Measurements from ENCODE around the gene SORCS3. TPM values are rescaled to one million over a fixed set of nuclear protein-coding genes. Genes with fewer than 3 reads are reported as not detected.

SORCS3 gene
- total RNA-seq, 1 experiment from 2014 or later = 0.04 TPM

DNA sequence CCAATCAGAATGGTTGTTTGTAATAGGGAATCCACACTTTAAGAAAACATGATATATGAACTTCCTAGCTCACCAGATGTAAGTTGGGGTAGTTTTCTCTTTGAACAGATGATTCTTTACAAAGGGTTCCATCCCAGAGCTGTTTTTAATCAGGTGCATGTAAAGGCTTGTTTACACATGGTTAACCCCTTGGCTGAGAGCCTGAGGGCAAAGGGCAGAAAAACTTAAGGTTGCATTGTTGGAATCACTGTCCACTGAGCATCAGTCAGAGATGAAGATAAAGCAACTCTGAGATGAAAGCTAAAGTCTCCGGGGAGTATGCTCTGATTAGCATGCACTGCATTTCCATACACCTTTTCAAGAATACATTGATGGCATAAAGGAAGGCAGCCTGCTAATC lies 518.2 kb downstream of the SORCS3 start:
- Histone ChIP-seq H3K4me2 (ENCODE audit: insufficient read depth, insufficient read length, low read length) (no peak overlapping the region), H3K23ac (ENCODE audit: insufficient read length, low read depth, low read length) (no peak overlapping the region), H3K27me3 (ENCODE audit: insufficient read depth, low read length) (no peaks in the 10 kb centered on the region), H3K79me2 (ENCODE audit: insufficient read depth, low read length) (no peaks in the 10 kb centered on the region), H3K9ac (ENCODE audit: extremely low read depth, insufficient read length, low read length) (no peak overlapping the region), H3K79me1 (ENCODE audit: insufficient read depth, low read depth, low read length, poor library complexity, severe bottlenecking) (no peaks in the 10 kb centered on the region), H4K5ac (ENCODE audit: insufficient read length, low read depth, low read length) (no peak overlapping the region), H3T11ph (ENCODE audit: low read length) (no peak overlapping the region), H2AK5ac (ENCODE audit: insufficient read length, low read length) (no peak overlapping the region), H3K56ac (ENCODE audit: insufficient read length, low read depth, low read length) (no peak overlapping the region), H2BK15ac (ENCODE audit: low read depth, low read length) (no peak overlapping the region), H2BK120ac (ENCODE audit: low read depth, low read length, poor library complexity, severe bottlenecking) (no peak overlapping the region), H4K91ac (ENCODE audit: insufficient read length, low read depth, low read length) (no peak overlapping the region), H3K4me1 (ENCODE audit: insufficient read depth, low read length) (0 out of 2 replicates have a peak, but pooled peaks cover 2% of the 10 kb centered on the region), H2BK12ac (ENCODE audit: insufficient read length, low read depth, low read length) (no peak overlapping the region), H3K23me2 (ENCODE audit: insufficient read length, low read depth, low read length, poor library complexity, severe bottlenecking) (no peaks in the 10 kb centered on the region), H2AFZ (ENCODE audit: low read length) (no peak overlapping the region), H3K14ac (ENCODE audit: insufficient read depth, low read length) (no peak overlapping the region), H2BK20ac (ENCODE audit: low read depth, low read length, poor library complexity, severe bottlenecking) (no peak overlapping the region), H3K4ac (ENCODE audit: low read depth, low read length) (no peak overlapping the region), H3K18ac (ENCODE audit: insufficient read length, low read depth, low read length) (no peak overlapping the region), H4K20me1 (ENCODE audit: control insufficient read depth, insufficient read depth, insufficient read length) (no peaks in the 10 kb centered on the region), H3K9me3 (ENCODE audit: control insufficient read depth, low read depth, low read length) (no peaks in the 10 kb centered on the region), H2BK5ac (ENCODE audit: insufficient read length, low read length) (no peak overlapping the region), H4K8ac (replicated peaks; ENCODE audit: insufficient read length, low read depth, low read length) (no peak overlapping the region), H3K27ac (ENCODE audit: insufficient read length, low read depth, low read length) (no peak overlapping the region)
- no peak overlapping the region for H3K4me3 Mint-ChIP-seq
- no peaks in the 10 kb centered on the region for H3K9me3 Mint-ChIP-seq
- no peak overlapping the region for H3K27ac Mint-ChIP-seq
- H3K4me1 Mint-ChIP-seq = peaks cover 4 to 7% of the 10 kb centered on the region in 2 experiments
- TF ChIP-seq, protein P1, sequence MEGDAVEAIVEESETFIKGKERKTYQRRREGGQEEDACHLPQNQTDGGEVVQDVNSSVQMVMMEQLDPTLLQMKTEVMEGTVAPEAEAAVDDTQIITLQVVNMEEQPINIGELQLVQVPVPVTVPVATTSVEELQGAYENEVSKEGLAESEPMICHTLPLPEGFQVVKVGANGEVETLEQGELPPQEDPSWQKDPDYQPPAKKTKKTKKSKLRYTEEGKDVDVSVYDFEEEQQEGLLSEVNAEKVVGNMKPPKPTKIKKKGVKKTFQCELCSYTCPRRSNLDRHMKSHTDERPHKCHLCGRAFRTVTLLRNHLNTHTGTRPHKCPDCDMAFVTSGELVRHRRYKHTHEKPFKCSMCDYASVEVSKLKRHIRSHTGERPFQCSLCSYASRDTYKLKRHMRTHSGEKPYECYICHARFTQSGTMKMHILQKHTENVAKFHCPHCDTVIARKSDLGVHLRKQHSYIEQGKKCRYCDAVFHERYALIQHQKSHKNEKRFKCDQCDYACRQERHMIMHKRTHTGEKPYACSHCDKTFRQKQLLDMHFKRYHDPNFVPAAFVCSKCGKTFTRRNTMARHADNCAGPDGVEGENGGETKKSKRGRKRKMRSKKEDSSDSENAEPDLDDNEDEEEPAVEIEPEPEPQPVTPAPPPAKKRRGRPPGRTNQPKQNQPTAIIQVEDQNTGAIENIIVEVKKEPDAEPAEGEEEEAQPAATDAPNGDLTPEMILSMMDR (conservative IDR thresholded peaks at IDR 0.05) = no peak
- H3K27me3 Mint-ChIP-seq (ENCODE audit: low read depth) = no peaks in the 10 kb centered on the region; the same call in 1 of the 2 replicates
- H3K36me3 Mint-ChIP-seq (ENCODE audit: insufficient read depth in 1 of 3, low read depth in 3 of 3) = no peaks in the 10 kb centered on the region
- no CpG with 5 or more reads among the region's 1 CpG for WGBS (ENCODE audit: extremely low coverage, insufficient read length, low lambda C conversion rate)
- DNase-seq = no peak

Data from H9 (cell line).